Measurements from ENCODE around the gene FAM107B.

- TF ChIP-seq FOS (IDR thresholded peaks at IDR 0.05; ENCODE audit: low read depth, low read length) (no peak), POLR2A (IDR thresholded peaks at IDR 0.05; ENCODE audit: low read depth, low read length) (no peak), CTCF (conservative IDR thresholded peaks at IDR 0.05; ENCODE audit: low read depth, low read length) (no peak), RFX5 (IDR thresholded peaks at IDR 0.05; ENCODE audit: low read depth, low read length) (no peak)
These were observed 211.2 kb downstream of the FAM107B start for GRCh38 chr10:14563359-14563940.

Data from IMR-90 (cell line).